K562 (cell line): ENCODE results near the gene CDYL2. TPM values are rescaled to one million over a fixed set of nuclear protein-coding genes. Genes with fewer than 3 reads are reported as not detected.

Source experiments
- CEBPB ChIP-seq: fragments of 450-650 bp; IDR thresholded peaks from 2 replicates; pipeline ENCODE4 v1.6.1; 2016; ENCODE audit warnings: missing genetic modification characterization, missing compliant biosample characterization
- CREM ChIP-seq: IDR thresholded peaks from 2 replicates; pipeline ENCODE4 v1.6.1; 2014; ENCODE audit warnings: antibody characterized with exemption, low read depth
- CUX1 ChIP-seq: fragments of 200-800 bp; sonication (Bioruptor generic); IDR thresholded peaks from 2 replicates; pipeline ENCODE4 v1.6.1; 2016; ENCODE audit warnings: missing genetic modification characterization, missing compliant biosample characterization
- DIDO1 ChIP-seq: fragments of 450-650 bp; IDR thresholded peaks from 2 replicates; pipeline ENCODE4 v1.6.1; 2016; ENCODE audit warnings: low read depth, missing biosample characterization, missing genetic modification characterization
- SIN3B ChIP-seq: fragments of 450-650 bp; IDR thresholded peaks from 2 replicates; pipeline ENCODE4 v1.6.1; 2017; ENCODE audit warnings: low read depth, mild to moderate bottlenecking, moderate library complexity
- TEAD4 ChIP-seq, 2 experiments: sonication (generic) in 1 of 2; formaldehyde crosslinking in 1 of 2; IDR thresholded peaks; 2 replicates each; pipeline versions ENCODE4 v1.6.1 to v1.8.0; 2012 to 2022; ENCODE audit warnings: borderline replicate concordance in 1 of 2, inconsistent platforms in 1 of 2, low read length in 1 of 2, mild to moderate bottlenecking in 1 of 2, missing genetic modification reagents in 1 of 2
- ZKSCAN8 ChIP-seq: fragments of 200-800 bp; sonication (Bioruptor generic); IDR thresholded peaks from 2 replicates; pipeline ENCODE4 v1.6.1; 2016; ENCODE audit warnings: missing genetic modification characterization, missing compliant biosample characterization
- ZNF655 ChIP-seq: fragments of 250-450 bp; sonication (Bioruptor Pico); IDR thresholded peaks from 2 replicates; pipeline ENCODE4 v1.5.0; 2021
- polyA plus RNA-seq, 8 experiments: library from polyadenylated mRNA; depleted of rRNA in 4 of 8; stranded (reverse) in 5 of 8; unstranded in 3 of 8; fragments of >200 nt; fragmentation: Nextera tagmentation in 2 of 8; fragmentation: Illumina TruSeq in 1 of 8; extraction: Ambion mirVana in 2 of 8; extraction: Trizol in 1 of 8; gene quantifications; 2 replicates each; pipeline versions ENCODE4 v1.2.1 to v1.2.3, GENCODE V29; 2011 to 2014; ENCODE audit warnings: inconsistent platforms in 1 of 8, missing spikeins in 1 of 8
- total RNA-seq, 7 experiments: library from RNA; depleted of rRNA in 6 of 7; stranded (reverse); fragments of >200 nt in 6 of 7; fragmentation: Illumina TruSeq in 2 of 7; extraction: Trizol in 2 of 7; gene quantifications; 2 replicates each; pipeline versions ENCODE4 v1.2.1 to v1.2.3, GENCODE V29; 2011 to 2021; ENCODE audit warnings: low replicate concordance in 1 of 7

CDYL2 gene
- total and polyA plus RNA-seq, 9 of the 15 experiments (the other 6 are each of a cell fraction or from before 2014, with no cell fraction given), result under 0.01 to 0.04 (median 0.01) TPM; not detected in 6

GRCh38 chr16:80702696-80703095, 101.7 kb downstream of the CDYL2 start (continued):
- TF ChIP-seq SIN3B (no peak), ZKSCAN8 (CRISPR knock-in tag) (no peak), CREM (no peak), ZNF655 (CRISPR knock-in tag) (no peak), DIDO1 (tag) (no peak), CUX1 (CRISPR knock-in tag) (no peak), TEAD4 (IDR thresholded peaks at IDR 0.05; ENCODE audit: low read length) (no peak), TEAD4 (CRISPR knock-in tag; IDR thresholded peaks at IDR 0.05; ENCODE audit: borderline replicate concordance) (no peak), CEBPB (tag) (no peak)
